Measurements from ENCODE around the gene TBL1X.
"Not testable (repeated sequence)": the region's sequence is repeated elsewhere in the genome, so short reads cannot be mapped to it uniquely, and the experiment has no call there.

TBL1X gene

GRCh38 chrX:9440116-9440844 lies 24.6 kb upstream of the TBL1X start:
- TF ChIP-seq CTCF (IDR thresholded peaks at IDR 0.05; ENCODE audit: low read depth, low read length, missing control alignments): no peak
- DNase-seq (ENCODE audit: low read depth): no peak
- no peak overlapping the region for H3K4me3 ChIP-seq (ENCODE audit: low read depth, low read length)

DNA sequence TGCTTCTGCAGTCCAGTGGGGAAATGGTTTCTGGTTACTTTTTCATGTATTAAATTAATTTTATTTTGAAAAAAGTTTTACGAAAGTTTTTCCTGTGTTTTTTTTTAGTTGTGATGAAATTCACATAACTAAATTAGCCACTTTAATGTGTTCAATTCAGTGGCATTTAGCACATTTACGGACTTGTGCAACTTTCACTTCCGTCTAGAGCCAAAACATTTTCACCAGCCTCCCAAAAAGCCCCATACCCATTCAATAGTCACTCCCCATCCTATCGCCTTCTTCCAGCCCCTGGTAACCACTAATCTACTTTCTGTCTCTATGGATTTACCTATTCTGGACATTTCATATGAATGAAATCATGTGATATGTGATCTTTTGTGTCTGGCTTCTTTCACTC lies 22.8 kb upstream of the TBL1X start:
- no peak overlapping the region for H3K4me3 ChIP-seq (ENCODE audit: low read depth, low read length)
- no peak for TF ChIP-seq CTCF (IDR thresholded peaks at IDR 0.05; ENCODE audit: low read depth, low read length, missing control alignments)
- DNase-seq (ENCODE audit: low read depth): no peak

- no peak for TF ChIP-seq CTCF (IDR thresholded peaks at IDR 0.05; ENCODE audit: low read depth, low read length, missing control alignments)
- H3K4me3 ChIP-seq (ENCODE audit: low read depth, low read length): no peak overlapping the region
- DNase-seq (ENCODE audit: low read depth): no peak
Measured at GRCh38 chrX:9443327-9443726, 21.5 kb upstream of the TBL1X start.

DNA sequence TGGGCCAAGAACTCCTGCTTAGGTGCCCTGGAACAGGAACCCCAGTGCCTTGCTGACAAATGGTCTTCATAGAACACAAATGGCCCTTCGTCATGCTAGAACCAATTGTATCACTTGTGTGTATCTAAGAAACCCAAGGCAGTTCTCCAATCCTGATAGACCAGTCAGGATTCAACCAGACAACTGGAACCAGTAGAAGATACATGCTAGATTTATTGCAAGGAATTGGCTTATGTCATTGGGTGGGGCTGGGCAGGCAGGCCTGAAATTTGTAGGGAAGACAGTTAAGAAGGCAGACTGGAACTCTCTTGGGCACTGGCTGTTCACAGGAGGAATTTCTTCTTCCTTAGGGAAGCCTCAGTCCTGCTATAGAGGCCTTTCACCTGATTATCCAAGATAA lies 17.0 kb upstream of the TBL1X start:
- no peak for DNase-seq (ENCODE audit: low read depth)
- TF ChIP-seq CTCF (IDR thresholded peaks at IDR 0.05; ENCODE audit: low read depth, low read length, missing control alignments): no peak
- H3K4me3 ChIP-seq (ENCODE audit: low read depth, low read length): no peak overlapping the region

- DNase-seq (ENCODE audit: low read depth): no peak
- H3K4me3 ChIP-seq (ENCODE audit: low read depth, low read length): no peak overlapping the region
- no peak for TF ChIP-seq CTCF (IDR thresholded peaks at IDR 0.05; ENCODE audit: low read depth, low read length, missing control alignments)
Measured at GRCh38 chrX:9456250-9457074, 8.4 kb upstream of the TBL1X start.

GRCh38 chrX:9458034-9458433 lies 6.8 kb upstream of the TBL1X start:
- not testable (repeated sequence) for H3K4me3 ChIP-seq (ENCODE audit: low read depth, low read length); DNase-seq (ENCODE audit: low read depth)

DNA sequence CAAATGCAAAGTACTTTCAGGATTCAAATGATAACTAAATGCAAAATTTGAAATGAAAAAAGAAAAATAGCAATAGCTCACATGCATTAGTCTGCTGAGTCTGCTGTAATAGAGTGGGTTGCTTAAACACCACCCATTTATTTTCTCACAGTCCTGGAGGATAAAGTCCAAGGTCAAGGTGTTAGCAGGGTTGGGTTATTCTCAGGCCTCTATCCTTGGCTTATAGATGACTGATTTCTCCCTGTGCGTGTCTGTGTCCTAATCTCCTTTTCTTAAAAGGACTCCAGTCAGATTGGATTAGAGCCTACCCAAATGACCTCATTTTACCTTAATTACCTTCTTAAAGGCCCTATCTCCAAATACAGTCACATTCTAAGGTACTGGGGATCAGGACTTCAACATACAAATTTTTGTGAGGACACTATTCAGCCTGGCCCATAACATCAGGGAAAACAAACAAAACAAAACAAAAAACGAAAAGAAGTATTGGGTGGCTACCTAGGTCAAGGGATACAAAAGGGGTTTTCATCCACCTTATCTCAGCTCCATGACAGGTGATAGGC lies 6.3 kb upstream of the TBL1X start:
- no peak for TF ChIP-seq CTCF (IDR thresholded peaks at IDR 0.05; ENCODE audit: low read depth, low read length, missing control alignments)
- H3K4me3 ChIP-seq (ENCODE audit: low read depth, low read length): no peak overlapping the region
- DNase-seq (ENCODE audit: low read depth): no peak

Measured in GM12864 (cell line).